Forelimb muscle (tissue), 1 donor: ENCODE measurements around the gene PREP. TPM values are rescaled to one million over a fixed set of nuclear protein-coding genes. Genes with fewer than 3 reads are reported as not detected.
"Not testable (repeated sequence)": the region's sequence is repeated elsewhere in the genome, so short reads cannot be mapped to it uniquely, and the experiment has no call there.

Experiments used
- DNase-seq: peaks from one replicate; pipeline ENCODE4 v3.0.0-alpha.2; 2013; ENCODE audit warnings: low read depth
- polyA plus RNA-seq: library from polyadenylated mRNA; unstranded; fragments of 120-200 nt; gene quantifications from one replicate; pipeline ENCODE4 v1.2.1, GENCODE V29; 2013; ENCODE audit not compliant: insufficient read length

The PREP gene
- polyA plus RNA-seq, 1 donor, result 39.7 TPM

GRCh38 chr6:105270511-105270910 is 132.4 kb downstream of the PREP start:
- no peak for DNase-seq

DNA sequence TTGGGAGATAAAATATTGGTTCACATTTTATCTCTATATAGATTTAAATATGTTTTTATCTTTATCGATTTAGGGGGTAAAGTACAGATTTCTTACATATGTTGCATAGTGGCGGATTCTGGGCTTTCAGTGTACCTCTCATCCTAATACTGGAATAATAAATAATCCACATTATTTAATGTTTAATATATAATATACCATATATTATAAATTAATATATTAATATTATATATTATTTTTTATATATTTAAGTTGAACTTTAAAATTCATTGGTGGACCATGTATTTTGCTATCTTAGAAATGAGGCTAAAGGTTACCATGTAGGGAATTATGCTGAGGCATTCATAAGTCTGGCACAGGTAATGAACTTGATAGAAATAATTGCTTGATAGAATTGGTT is 133.5 kb downstream of the PREP start:
- DNase-seq, result no peak

GRCh38 chr6:105263685-105264610 is 138.9 kb downstream of the PREP start:
- no peak for DNase-seq

GRCh38 chr6:105259913-105260889 is 142.7 kb downstream of the PREP start:
- DNase-seq, result no peak

DNA sequence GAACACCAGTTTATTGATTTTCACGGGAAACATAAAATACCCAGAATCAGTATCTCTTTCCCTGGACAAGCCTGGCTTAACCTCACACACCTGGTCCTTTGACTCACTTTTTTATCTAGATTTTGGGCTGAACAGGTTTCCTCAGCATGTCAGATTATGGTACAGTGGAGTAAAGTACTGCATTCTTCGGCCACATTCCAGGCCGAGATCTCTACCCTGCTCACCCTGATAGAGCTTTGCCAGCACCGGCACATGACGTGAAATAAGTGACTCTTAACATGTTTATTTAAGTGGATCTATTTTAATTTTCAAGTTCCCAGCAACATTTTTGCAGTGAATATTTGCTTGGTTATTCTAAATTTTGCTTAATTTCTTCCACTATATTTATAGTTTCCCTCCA is 144.1 kb downstream of the PREP start:
- no peak for DNase-seq

- no peak for DNase-seq
These were observed 145.5 kb downstream of the PREP start for GRCh38 chr6:105257340-105257739.

DNA sequence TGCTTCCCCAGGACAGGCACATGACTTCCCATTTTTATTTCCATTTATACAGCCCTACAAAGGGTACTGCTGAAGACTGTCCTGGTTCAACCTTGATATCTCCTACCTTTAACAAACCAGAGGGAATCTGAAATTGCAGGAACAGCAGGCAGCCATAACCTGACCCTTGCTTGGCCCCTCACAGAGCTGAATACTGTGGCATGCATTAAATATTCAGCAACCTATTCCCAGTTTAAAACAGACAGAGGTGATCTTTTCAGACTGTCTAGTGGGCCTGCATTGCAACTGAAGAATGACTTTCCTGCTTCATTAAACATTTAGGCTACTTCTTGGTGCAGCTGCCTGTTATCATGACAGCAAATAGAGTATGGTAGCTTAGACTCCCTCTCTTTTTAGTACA is 146.3 kb downstream of the PREP start:
- DNase-seq, result no peak

- no peak for DNase-seq
These were observed 149.1 kb downstream of the PREP start for GRCh38 chr6:105253787-105254186.

GRCh38 chr6:105251689-105252088 is 151.2 kb downstream of the PREP start:
- DNase-seq, result no peak

GRCh38 chr6:105250533-105250932 is 152.3 kb downstream of the PREP start:
- DNase-seq, result no peak

DNA sequence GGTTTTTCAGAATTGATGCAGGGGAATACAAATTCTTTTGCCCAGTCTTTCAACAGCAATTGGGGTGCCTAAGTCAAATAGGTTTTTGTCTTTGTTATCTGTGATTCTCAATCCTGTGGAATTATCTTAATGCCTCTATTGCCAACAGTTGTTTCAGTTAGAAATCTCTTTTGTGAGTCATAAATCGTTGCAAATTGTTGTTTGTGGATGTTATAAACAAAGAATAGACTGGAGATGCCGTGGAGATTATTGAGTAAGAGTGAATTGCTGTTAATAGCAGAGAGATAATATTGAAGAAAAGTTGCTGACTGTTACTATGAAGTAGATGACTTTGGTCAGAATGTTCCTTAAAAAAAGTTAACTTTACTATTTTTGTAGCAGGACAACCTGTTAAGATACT is 159.4 kb downstream of the PREP start:
- DNase-seq, result no peak

GRCh38 chr6:105235155-105235554 is 167.7 kb downstream of the PREP start:
- DNase-seq, result no peak

- DNase-seq, result not testable (repeated sequence)
These were observed 171.1 kb downstream of the PREP start for GRCh38 chr6:105231771-105232170.

Other genes starting within 250 kb of the PREP start
- 80.4 TPM for gene POPDC3, start 223.1 kb downstream of the PREP start, polyA plus RNA-seq